Upper lobe of left lung (tissue), 6 donors: ENCODE results near the gene PDPK1. TPM values are rescaled to one million over a fixed set of nuclear protein-coding genes. Genes with fewer than 3 reads are reported as not detected.

Experiments
- ATAC-seq, 2 donors: fragments of 200-7000 bp; cut with Tn5 transposase; one replicate each; pipeline ENCODE4 v1.9.1; 2022; ENCODE audit warnings: mild to moderate bottlenecking in 2 of 2, moderate library complexity in 2 of 2; ENCODE audit not compliant: low FRiP score in 2 of 2
- DNase-seq, 2 donors: peaks; one replicate each; pipeline ENCODE4 v3.0.0-alpha.2; 2019 to 2020
- H3K27ac ChIP-seq, 4 donors: fragments of 200-600 bp; sonication (generic); one replicate each; pipeline ENCODE4 v1.5.1; 2016 to 2019
- H3K27me3 ChIP-seq, 4 donors: fragments of 200-600 bp; sonication (generic); one replicate each; pipeline ENCODE4 v1.5.1; 2017 to 2019
- H3K36me3 ChIP-seq, 4 donors: fragments of 200-600 bp; sonication (generic); one replicate each; pipeline ENCODE4 v1.5.1; 2016 to 2019
- H3K4me1 ChIP-seq, 4 donors: fragments of 200-600 bp; sonication (generic); one replicate each; pipeline ENCODE4 v1.5.1; 2018 to 2019
- H3K4me3 ChIP-seq, 4 donors: fragments of 200-600 bp; sonication (generic); one replicate each; pipeline ENCODE4 v1.5.1; 2017 to 2019; ENCODE audit warnings: mild to moderate bottlenecking in 2 of 4, moderate library complexity in 1 of 4
- H3K9me3 ChIP-seq, 4 donors: fragments of 200-600 bp; sonication (generic); one replicate each; pipeline ENCODE4 v1.5.1; 2018 to 2019
- EP300 ChIP-seq, 4 donors: sonication (generic); formaldehyde crosslinking; IDR thresholded peaks; one replicate each; pipeline ENCODE4 v1.5.1; 2017; ENCODE audit warnings: antibody characterized with exemption in 4 of 4, control low read depth in 2 of 4
- POLR2A ChIP-seq, 4 donors: fragments of 450-650 bp; IDR thresholded peaks; one replicate each; pipeline ENCODE4 v1.5.1; 2016 to 2017; ENCODE audit warnings: antibody characterized with exemption in 4 of 4, mild to moderate bottlenecking in 2 of 4
- POLR2AphosphoS5 ChIP-seq, 2 donors: sonication (generic); formaldehyde crosslinking; IDR thresholded peaks; one replicate each; pipeline ENCODE4 v1.5.1; 2017; ENCODE audit warnings: antibody characterized with exemption in 2 of 2
- WGBS, 2 donors: methylation state at CpG; one replicate each; pipeline ENCODE4 v1.1.5; 2017 to 2018; 5-methylcytosine and 5-hydroxymethylcytosine counted together
- total RNA-seq, 6 donors: library from RNA; depleted of rRNA in 4 of 6; stranded (reverse); fragments of >200 nt in 4 of 6; gene quantifications; one replicate each; pipeline versions ENCODE4 v1.1.0 to v1.2.1, GENCODE V29; 2016 to 2021
- TF ChIP-seq, protein P1 (sequence below), 6 experiments: fragments of 450-650 bp in 4 of 6; fragments of 200-600 bp in 2 of 6; sonication (generic) in 2 of 6; IDR thresholded peaks; one replicate each; pipeline ENCODE4 v1.5.1; 2016 to 2019; ENCODE audit warnings: antibody characterized with exemption in 6 of 6
- donor health status: DM: no; HTN: no; CAD: no; lungs with moderate emphysema.
- donor health status: DM: no; HTN: yes; CAD: no; lungs with severe emphysema.

Gene PDPK1
- 10 to 100 TPM; 39.4 to 83.1 (median 67.2) TPM for total RNA-seq

DNA sequence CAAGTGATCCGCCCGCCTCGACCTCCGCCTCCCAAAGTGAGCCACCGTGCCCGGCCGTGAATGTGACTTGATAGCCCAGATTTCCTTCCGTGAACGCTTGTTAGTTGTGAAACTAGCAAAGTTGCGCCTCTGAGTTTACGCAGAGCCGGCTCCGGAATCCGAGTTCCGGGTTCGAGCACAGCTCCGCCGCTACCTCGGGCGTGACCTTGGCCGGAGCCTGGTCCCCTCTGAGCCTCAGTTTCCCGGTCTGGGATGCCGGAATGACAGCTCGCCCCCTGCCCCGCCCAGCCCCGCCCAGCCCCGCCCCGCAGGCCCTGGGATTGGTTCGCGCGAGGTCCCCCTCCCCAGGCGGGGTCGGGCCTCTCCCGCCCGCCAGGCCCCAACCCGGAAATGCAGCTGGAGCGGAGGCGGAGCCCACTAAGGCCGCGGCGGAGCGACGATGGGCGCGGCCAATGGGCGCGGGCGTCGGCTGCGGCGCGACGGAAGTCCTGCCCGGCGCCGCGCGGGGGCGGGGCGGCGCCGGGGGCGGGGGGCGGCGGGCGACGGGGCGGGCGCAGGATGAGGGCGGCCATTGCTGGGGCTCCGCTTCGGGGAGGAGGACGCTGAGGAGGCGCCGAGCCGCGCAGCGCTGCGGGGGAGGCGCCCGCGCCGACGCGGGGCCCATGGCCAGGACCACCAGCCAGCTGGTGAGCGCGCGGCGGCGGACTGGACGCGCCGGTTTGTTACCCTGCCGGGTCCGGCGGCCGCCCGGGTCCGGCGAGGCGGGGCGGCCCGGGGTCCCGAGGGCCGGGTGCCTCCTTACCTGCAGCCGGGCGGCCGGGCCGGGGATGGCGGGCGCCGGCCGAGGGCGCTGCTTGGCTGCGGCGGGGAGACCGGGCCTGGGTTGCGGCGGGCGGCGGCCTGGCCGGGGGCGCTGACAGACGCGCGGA is at the start of gene PDPK1:
Gene PDPK1, plus strand, starts transcription at position 571 of the 929 bp plus-strand sequence. Its CDS starts 92 bp downstream, at position 663.
- peaks cover 37 to 57% (median 40%) of the 10 kb centered on the region in 4 donors for H3K4me1 ChIP-seq
- peak within 1 kb of the TSS; percentile 65 to 95 (median 74) for H3K4me3 ChIP-seq
- ATAC-seq (peak; percentile 92 to 95), DNase-seq (peak; percentile 95 to 98)
- H3K27ac ChIP-seq: peak within 1 kb of the TSS; percentile 87 to 94 (median 92)
- WGBS, 2 donors: 0 to 1% methylated on average over 7 to 21 of the region's 126 CpGs
- no peaks in the 10 kb centered on the region for H3K36me3 ChIP-seq
- H3K9me3 ChIP-seq: no peaks in the 10 kb centered on the region
- TF ChIP-seq, protein P1, sequence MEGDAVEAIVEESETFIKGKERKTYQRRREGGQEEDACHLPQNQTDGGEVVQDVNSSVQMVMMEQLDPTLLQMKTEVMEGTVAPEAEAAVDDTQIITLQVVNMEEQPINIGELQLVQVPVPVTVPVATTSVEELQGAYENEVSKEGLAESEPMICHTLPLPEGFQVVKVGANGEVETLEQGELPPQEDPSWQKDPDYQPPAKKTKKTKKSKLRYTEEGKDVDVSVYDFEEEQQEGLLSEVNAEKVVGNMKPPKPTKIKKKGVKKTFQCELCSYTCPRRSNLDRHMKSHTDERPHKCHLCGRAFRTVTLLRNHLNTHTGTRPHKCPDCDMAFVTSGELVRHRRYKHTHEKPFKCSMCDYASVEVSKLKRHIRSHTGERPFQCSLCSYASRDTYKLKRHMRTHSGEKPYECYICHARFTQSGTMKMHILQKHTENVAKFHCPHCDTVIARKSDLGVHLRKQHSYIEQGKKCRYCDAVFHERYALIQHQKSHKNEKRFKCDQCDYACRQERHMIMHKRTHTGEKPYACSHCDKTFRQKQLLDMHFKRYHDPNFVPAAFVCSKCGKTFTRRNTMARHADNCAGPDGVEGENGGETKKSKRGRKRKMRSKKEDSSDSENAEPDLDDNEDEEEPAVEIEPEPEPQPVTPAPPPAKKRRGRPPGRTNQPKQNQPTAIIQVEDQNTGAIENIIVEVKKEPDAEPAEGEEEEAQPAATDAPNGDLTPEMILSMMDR (IDR thresholded peaks at IDR 0.05): peak in 4 of 6 experiments; percentile 20 to 37 (median 28)
- TF ChIP-seq POLR2A (IDR thresholded peaks at IDR 0.05) (peak in 3 of 4 donors; percentile 17 to 62 (median 20)), POLR2AphosphoS5 (IDR thresholded peaks at IDR 0.05) (peak; percentile 42 to 62), EP300 (IDR thresholded peaks at IDR 0.05) (no peak)
- no peaks in the 10 kb centered on the region for H3K27me3 ChIP-seq

DNA sequence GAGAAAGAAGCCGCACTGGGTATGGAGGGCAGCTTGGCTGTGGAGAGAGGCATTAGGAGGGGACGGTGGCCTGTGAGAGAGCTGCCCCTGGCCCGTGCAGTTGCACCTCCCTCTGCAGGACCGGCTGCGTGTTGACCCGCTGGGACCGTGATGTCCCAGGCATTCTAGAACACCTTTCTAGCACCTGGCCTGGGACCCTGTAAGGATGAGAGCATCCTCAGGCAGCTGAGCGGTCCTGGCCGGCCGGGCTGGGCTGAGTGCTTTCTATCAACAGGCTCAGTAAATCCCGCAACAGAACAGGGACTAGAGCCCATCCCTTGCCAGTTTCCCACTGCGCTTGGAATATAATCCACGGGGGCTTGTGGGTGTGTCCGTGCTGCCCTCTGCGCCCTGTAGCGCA is 48.2 kb upstream of the PDPK1 start:
- no peaks in the 10 kb centered on the region for H3K9me3 ChIP-seq
- WGBS, 2 donors: 93 to 95% methylated on average over 8 to 16 of the region's 16 CpGs
- ATAC-seq (no peak), DNase-seq (peak in 1 of 2 donors; percentile 67)
- H3K27ac ChIP-seq: no peak overlapping the region
- H3K27me3 ChIP-seq: no peaks in the 10 kb centered on the region
- no peak overlapping the region for H3K4me3 ChIP-seq
- TF ChIP-seq POLR2AphosphoS5 (IDR thresholded peaks at IDR 0.05): no peak
- TF ChIP-seq POLR2A (IDR thresholded peaks at IDR 0.05): no peak
- TF ChIP-seq, protein P1 (IDR thresholded peaks at IDR 0.05): no peak
- TF ChIP-seq EP300 (IDR thresholded peaks at IDR 0.05): no peak
- peaks cover 0 to 14% (median 3%) of the 10 kb centered on the region in 4 donors for H3K36me3 ChIP-seq
- peaks cover 21 to 41% (median 36%) of the 10 kb centered on the region in 4 donors for H3K4me1 ChIP-seq

DNA sequence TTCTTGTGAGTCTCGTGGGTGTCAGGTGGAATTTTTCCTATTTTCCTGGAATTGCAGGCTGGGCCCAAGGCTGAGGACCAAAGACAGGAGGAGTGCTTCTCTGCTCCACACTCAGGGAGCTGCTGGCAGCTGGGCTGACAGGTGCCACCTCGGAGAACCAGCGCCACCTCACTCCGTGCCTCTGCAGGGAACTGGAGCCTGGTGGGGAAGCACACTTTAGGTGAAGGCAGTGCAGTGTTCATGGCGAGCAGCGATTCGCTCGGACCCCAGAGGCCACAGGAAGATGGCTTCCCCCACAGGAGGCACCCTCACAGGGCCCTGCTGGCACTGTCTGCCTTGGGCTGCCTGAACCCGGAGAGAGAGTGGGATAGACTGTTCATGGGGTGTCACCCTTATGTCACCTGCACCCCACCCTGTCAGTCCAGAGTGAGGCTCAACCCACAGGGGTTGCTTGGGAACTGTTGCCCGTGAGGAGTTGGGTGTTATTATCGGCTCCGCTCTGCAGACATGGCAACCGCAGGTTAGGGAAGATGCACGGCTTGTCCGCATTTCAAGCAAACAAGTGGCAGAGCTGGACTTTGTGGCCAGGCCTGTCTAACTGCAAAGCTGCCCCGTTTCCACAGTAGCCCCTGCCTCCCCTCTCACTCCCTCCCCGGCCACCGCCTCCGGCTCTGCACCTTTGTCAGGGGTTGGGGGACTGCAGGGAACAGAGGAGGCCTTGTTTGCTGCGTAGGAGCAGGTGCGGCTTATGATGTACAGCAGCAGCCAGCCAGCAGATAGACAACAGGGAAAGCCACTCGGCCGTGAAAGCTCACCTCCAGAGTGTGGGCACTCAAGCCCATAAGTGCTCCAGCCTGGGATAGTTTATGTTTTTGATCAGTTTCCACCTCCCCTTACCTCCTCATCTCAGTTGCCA is 47.4 kb upstream of the PDPK1 start:
- H3K4me3 ChIP-seq: no peak overlapping the region
- peak overlapping the region in 1 of 4 donors; percentile 3 for H3K27ac ChIP-seq
- H3K9me3 ChIP-seq: no peaks in the 10 kb centered on the region
- peaks cover 0 to 14% (median 3%) of the 10 kb centered on the region in 4 donors for H3K36me3 ChIP-seq
- ATAC-seq (no peak), DNase-seq (peak in 1 of 2 donors; percentile 58)
- TF ChIP-seq, protein P1 (IDR thresholded peaks at IDR 0.05): no peak
- TF ChIP-seq POLR2AphosphoS5 (IDR thresholded peaks at IDR 0.05): no peak
- TF ChIP-seq EP300 (IDR thresholded peaks at IDR 0.05): no peak
- TF ChIP-seq POLR2A (IDR thresholded peaks at IDR 0.05): no peak
- H3K4me1 ChIP-seq: peaks cover 20 to 39% (median 32%) of the 10 kb centered on the region in 4 donors
- no peaks in the 10 kb centered on the region for H3K27me3 ChIP-seq
- 87 to 92% methylated on average over 10 to 23 of the region's 23 CpGs for WGBS, 2 donors

DNA sequence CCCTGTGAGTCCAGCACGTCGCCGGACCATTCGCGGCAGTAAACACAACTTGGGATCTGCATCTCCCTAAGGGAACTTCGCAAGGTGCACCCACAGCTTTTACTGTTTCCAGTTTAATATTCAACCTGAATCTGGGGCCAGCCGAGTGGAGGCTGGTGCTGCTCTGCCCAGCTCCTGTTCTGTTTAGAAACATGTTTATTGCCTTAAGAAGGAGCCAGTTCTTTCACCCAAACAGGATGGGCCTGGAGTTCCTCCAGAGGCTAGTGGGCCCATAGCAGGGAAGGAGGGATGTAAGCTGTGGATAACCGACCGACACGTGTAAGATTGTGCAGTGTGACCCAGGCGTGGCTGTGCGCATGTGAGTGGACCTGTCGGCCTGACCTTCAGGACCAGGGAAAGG is 45.5 kb upstream of the PDPK1 start:
- 77 to 87% methylated on average over 13 of the region's 13 CpGs for WGBS, 2 donors
- Histone ChIP-seq H3K4me1 (peaks cover 8 to 34% (median 23%) of the 10 kb centered on the region in 4 donors), H3K27me3 (no peaks in the 10 kb centered on the region), H3K9me3 (no peaks in the 10 kb centered on the region), H3K36me3 (peaks cover 0 to 29% (median 14%) of the 10 kb centered on the region in 4 donors), H3K4me3 (no peak overlapping the region), H3K27ac (peak overlapping the region in 1 of 4 donors; percentile 69)
- TF ChIP-seq POLR2A (IDR thresholded peaks at IDR 0.05) (no peak), POLR2AphosphoS5 (IDR thresholded peaks at IDR 0.05) (no peak), EP300 (IDR thresholded peaks at IDR 0.05) (no peak)
- TF ChIP-seq, protein P1 (IDR thresholded peaks at IDR 0.05): no peak
- ATAC-seq: no peak
- peak in 1 of 2 donors; percentile 30 for DNase-seq
